SK-N-SH (cell line): ENCODE data around the gene APOO. TPM values are rescaled to one million over a fixed set of nuclear protein-coding genes. Genes with fewer than 3 reads are reported as not detected.
"Not testable (repeated sequence)": the region's sequence is repeated elsewhere in the genome, so short reads cannot be mapped to it uniquely, and the experiment has no call there.

Experiments
- CTCF ChIA-PET: fragments of 300-600, 350-600 bp; formaldehyde crosslinking; extraction: SDS; loops from one replicate; lab custom pipeline; 2021; lab: Yijun Ruan, JAX
- POLR2A ChIA-PET: fragments of 350-600 bp; sonication (Branson Sonifier 250); formaldehyde crosslinking; extraction: SDS; loops from one replicate; lab custom pipeline; 2020; ENCODE audit warnings: antibody characterized with exemption, inconsistent platforms; lab: Yijun Ruan, JAX
- DNase-seq: peaks from one replicate; pipeline ENCODE4 v3.0.0; 2012
- H2AFZ ChIP-seq: fragments of 200-600 bp; sonication (generic); 2 replicates; pipeline ENCODE4 v1.8.1; 2016; ENCODE audit warnings: antibody characterized with exemption, mild to moderate bottlenecking, low read depth
- H3F3A ChIP-seq: fragments of 200-600 bp; sonication (generic); replicated peaks from 2 replicates; pipeline ENCODE3; 2016; ENCODE audit warnings: antibody characterized with exemption, mild to moderate bottlenecking; ENCODE audit not compliant: insufficient read depth
- H3K27ac ChIP-seq, 2 experiments: fragments of 200-500 bp in 1 of 2; fragments of 200-600 bp in 1 of 2; sonication (Bioruptor generic) in 1 of 2; sonication (generic), shearing (Covaris generic) in 1 of 2; 2 replicates each; pipeline versions ENCODE4 v1.5.1 to v1.6.1; 2014 to 2016; ENCODE audit warnings: low read depth in 2 of 2, inconsistent platforms in 1 of 2, low read length in 1 of 2, mild to moderate bottlenecking in 1 of 2, mixed read lengths in 1 of 2
- H3K27me3 ChIP-seq: fragments of 200-600 bp; sonication (generic), shearing (Covaris generic); 2 replicates; pipeline ENCODE4 v1.6.1; 2016; ENCODE audit warnings: mixed run types; ENCODE audit not compliant: insufficient read depth
- H3K36me3 ChIP-seq, 2 experiments: fragments of 200-500 bp in 1 of 2; fragments of 200-600 bp in 1 of 2; sonication (Bioruptor generic) in 1 of 2; sonication (generic) in 1 of 2; replicated peaks in 1 of 2; 2 replicates each; pipeline versions ENCODE3 to v1.5.1; 2014 to 2016; ENCODE audit warnings: low read length in 1 of 2, mild to moderate bottlenecking in 1 of 2; ENCODE audit not compliant: insufficient read depth in 2 of 2, control insufficient read depth in 1 of 2
- H3K4me1 ChIP-seq, 2 experiments: fragments of 200-500 bp in 1 of 2; fragments of 200-600 bp in 1 of 2; sonication (Bioruptor generic) in 1 of 2; sonication (generic), shearing (Covaris generic) in 1 of 2; 2 replicates each; pipeline versions ENCODE4 v1.5.1 to v1.6.1; 2014 to 2016; ENCODE audit warnings: low read depth in 1 of 2, low read length in 1 of 2, mixed run types in 1 of 2; ENCODE audit not compliant: insufficient read depth in 2 of 2, control insufficient read depth in 1 of 2
- H3K4me2 ChIP-seq: fragments of 200-600 bp; sonication (generic), shearing (Covaris generic); 2 replicates; pipeline ENCODE4 v1.6.1; 2017; ENCODE audit warnings: mixed run types
- H3K4me3 ChIP-seq, 2 experiments: fragments of 200-500 bp in 1 of 2; fragments of 200-600 bp in 1 of 2; sonication (Bioruptor generic) in 1 of 2; sonication (generic), shearing (Covaris generic) in 1 of 2; 2 replicates each; pipeline versions ENCODE4 v1.5.1 to v1.8.1; 2014 to 2016; ENCODE audit warnings: low read depth in 2 of 2, inconsistent platforms in 1 of 2, low read length in 1 of 2, mild to moderate bottlenecking in 1 of 2, mixed read lengths in 1 of 2, moderate library complexity in 1 of 2
- H3K79me2 ChIP-seq: fragments of 200-600 bp; sonication (generic); 2 replicates; pipeline ENCODE4 v1.8.1; 2017; ENCODE audit warnings: mild to moderate bottlenecking; ENCODE audit not compliant: insufficient read depth
- H3K9ac ChIP-seq: fragments of 200-600 bp; sonication (generic); 2 replicates; pipeline ENCODE4 v1.6.1; 2017; ENCODE audit warnings: mixed run types
- H3K9me2 ChIP-seq: fragments of 200-600 bp; sonication (generic); 2 replicates; pipeline ENCODE4 v1.6.1; 2017; ENCODE audit warnings: mixed run types
- H3K9me3 ChIP-seq: fragments of 200-600 bp; sonication (generic); 2 replicates; pipeline ENCODE4 v1.6.1; 2017; ENCODE audit warnings: mixed run types, mild to moderate bottlenecking, moderate library complexity
- H4K20me1 ChIP-seq: fragments of 200-600 bp; sonication (generic); 2 replicates; pipeline ENCODE4 v1.6.1; 2017; ENCODE audit warnings: mild to moderate bottlenecking, mixed run types; ENCODE audit not compliant: insufficient read depth
- CHD2 ChIP-seq: fragments of 150-350 bp; IDR thresholded peaks from 2 replicates; pipeline ENCODE4 v1.6.1; 2018; ENCODE audit warnings: low read length; ENCODE audit not compliant: partially characterized antibody
- CTCF ChIP-seq: fragments of 200-600 bp; sonication (generic); IDR thresholded peaks from 2 replicates; pipeline ENCODE4 v1.6.1; 2017; ENCODE audit warnings: antibody characterized with exemption, mild to moderate bottlenecking, moderate library complexity
- ELF1 ChIP-seq: IDR thresholded peaks from 2 replicates; pipeline ENCODE4 v1.4.0; 2012
- EP300 ChIP-seq, 2 experiments: IDR thresholded peaks; 2 replicates each; pipeline versions ENCODE4 v1.4.0 to v1.6.1; 2012; ENCODE audit warnings: borderline replicate concordance in 1 of 2, low read depth in 1 of 2, low read length in 1 of 2
- FOSL2 ChIP-seq: IDR thresholded peaks from 2 replicates; pipeline ENCODE4 v1.4.0; 2012; ENCODE audit warnings: low read depth, mild to moderate bottlenecking, moderate library complexity, borderline replicate concordance
- FOXJ3 ChIP-seq: sonication (generic); formaldehyde crosslinking; IDR thresholded peaks from 2 replicates; pipeline ENCODE4 v1.5.1; 2020; ENCODE audit warnings: mild to moderate bottlenecking, missing genetic modification reagents
- JUND ChIP-seq: IDR thresholded peaks from 2 replicates; pipeline ENCODE4 v1.4.0; 2012
- MXI1 ChIP-seq: IDR thresholded peaks from 2 replicates; pipeline ENCODE4 v1.6.1; 2012; ENCODE audit warnings: mild to moderate bottlenecking, low read depth, low read length, improper control_type of control experiment
- PBX3 ChIP-seq: IDR thresholded peaks from 2 replicates; pipeline ENCODE4; 2012
- RAD21 ChIP-seq: IDR thresholded peaks from 2 replicates; pipeline ENCODE4 v1.6.1; 2012; ENCODE audit warnings: mild to moderate bottlenecking, low read length
- RFX5 ChIP-seq: IDR thresholded peaks from 2 replicates; pipeline ENCODE4 v1.6.1; 2012; ENCODE audit warnings: mild to moderate bottlenecking, improper control_type of control experiment, low read length
- RXRA ChIP-seq: IDR thresholded peaks from 2 replicates; pipeline ENCODE4 v1.4.0; 2012; ENCODE audit warnings: low read depth, mild to moderate bottlenecking, borderline replicate concordance
- SIN3A ChIP-seq: IDR thresholded peaks from 2 replicates; pipeline ENCODE4 v1.6.1; 2012; ENCODE audit warnings: low read depth, mild to moderate bottlenecking, low read length, moderate library complexity, borderline replicate concordance
- SMC3 ChIP-seq: IDR thresholded peaks from 2 replicates; pipeline ENCODE4 v1.6.1; 2012; ENCODE audit warnings: low read depth, low read length, improper control_type of control experiment
- TCF12 ChIP-seq: IDR thresholded peaks from 2 replicates; pipeline ENCODE4 v1.4.0; 2012
- TEAD4 ChIP-seq: IDR thresholded peaks from 2 replicates; pipeline ENCODE4 v1.4.0; 2012; ENCODE audit warnings: mild to moderate bottlenecking, borderline replicate concordance; ENCODE audit not compliant: insufficient read depth
- USF2 ChIP-seq: fragments of 150-350 bp; IDR thresholded peaks from 2 replicates; pipeline ENCODE4 v1.6.1; 2017; ENCODE audit warnings: antibody characterized with exemption, low read length, low read depth, borderline replicate concordance
- YY1 ChIP-seq: IDR thresholded peaks from 2 replicates; pipeline ENCODE4 v1.4.0; 2012; ENCODE audit warnings: low read depth, mild to moderate bottlenecking
- WGBS: methylation state at CpG from one replicate; pipeline ENCODE4 v1.1.6; 2017; ENCODE audit warnings: low lambda C conversion rate; 5-methylcytosine and 5-hydroxymethylcytosine counted together
- polyA plus RNA-seq, 3 experiments: library from polyadenylated mRNA; depleted of rRNA; stranded (reverse); fragments of >200 nt; gene quantifications; 2 replicates each; pipeline ENCODE4 v1.2.3, GENCODE V29; 2012

APOO gene
- polyA plus RNA-seq, 1 of the 3 experiments (the other 2 are of a cell fraction) = 22.0 TPM

GRCh38 chrX:23864742-23865326 is 42.9 kb downstream of the APOO start:
- Histone ChIP-seq H4K20me1 (no peaks in the 10 kb centered on the region), H3K79me2 (no peaks in the 10 kb centered on the region), H3K9ac (no peak overlapping the region), H2AFZ (no peak overlapping the region), H3K4me2 (no peak overlapping the region), H3K9me2 (no peaks in the 10 kb centered on the region), H3K9me3 (no peaks in the 10 kb centered on the region), H3F3A (no peaks in the 10 kb centered on the region), H3K4me3 (no peak overlapping the region), H3K27ac (no peak overlapping the region), H3K4me1 (no peaks in the 10 kb centered on the region), H3K27me3 (peaks cover 6% of the 10 kb centered on the region; the same call in 1 of the 2 replicates), H3K36me3 (no peaks in the 10 kb centered on the region)
- WGBS = 74% methylated on average over 2 of the region's 5 CpGs
- CTCF ChIA-PET = interaction anchor here (1.5 kb wide), 1 partner anchor 10 kb away, joined by 3 read pairs; no protein-coding TSS in a partner anchor
- no peak for DNase-seq
- POLR2A ChIA-PET = no interaction called here
- TF ChIP-seq ELF1 = no peak
- TF ChIP-seq SIN3A = no peak
- no peak for TF ChIP-seq CHD2
- no peak for TF ChIP-seq EP300 (IDR thresholded peaks at IDR 0.05; ENCODE audit: borderline replicate concordance in 1 of 2, low read depth in 1 of 2, low read length in 1 of 2)
- TF ChIP-seq FOSL2 = no peak
- no peak for TF ChIP-seq PBX3
- no peak for TF ChIP-seq JUND
- TF ChIP-seq USF2 = no peak
- TF ChIP-seq, all 33 proteins: peak for 0

- H3K4me2 ChIP-seq, H3K36me3 ChIP-seq, H3K9ac ChIP-seq, CTCF ChIA-PET, H3K27ac ChIP-seq, H4K20me1 ChIP-seq, H3K9me2 ChIP-seq, H3F3A ChIP-seq, POLR2A ChIA-PET, H3K9me3 ChIP-seq, H3K27me3 ChIP-seq, H2AFZ ChIP-seq, H3K4me3 ChIP-seq, H3K79me2 ChIP-seq, DNase-seq, H3K4me1 ChIP-seq: not testable (repeated sequence)
- WGBS = 58% methylated on average over 2 of the region's 2 CpGs
These were observed 45.8 kb downstream of the APOO start for GRCh38 chrX:23861952-23862351.

- POLR2A ChIA-PET = no interaction called here
- 61% methylated on average over 6 of the region's 6 CpGs for WGBS
- DNase-seq = no peak
- TF ChIP-seq TEAD4 = no peak
- TF ChIP-seq SMC3 = no peak
- no peak for TF ChIP-seq RXRA
- TF ChIP-seq CTCF = no peak
- no peak for TF ChIP-seq YY1
- TF ChIP-seq FOXJ3 (CRISPR knock-in tag) = no peak
- TF ChIP-seq USF2 = no peak
- no peak for TF ChIP-seq RFX5
- no peak for TF ChIP-seq RAD21
- TF ChIP-seq TCF12 = no peak
- no peak for TF ChIP-seq MXI1
These were observed 46.4 kb downstream of the APOO start for GRCh38 chrX:23861215-23861896.

More at GRCh38 chrX:23861215-23861896, 46.4 kb downstream of the APOO start:
- Histone ChIP-seq H3K9ac (no peak overlapping the region), H4K20me1 (no peaks in the 10 kb centered on the region), H3F3A (no peaks in the 10 kb centered on the region), H3K36me3 (no peaks in the 10 kb centered on the region), H3K4me3 (no peak overlapping the region), H3K9me3 (no peaks in the 10 kb centered on the region), H3K27me3 (peaks cover 4% of the 10 kb centered on the region; the same call in 1 of the 2 replicates), H2AFZ (no peak overlapping the region), H3K79me2 (no peaks in the 10 kb centered on the region), H3K4me2 (no peak overlapping the region), H3K9me2 (no peaks in the 10 kb centered on the region), H3K4me1 (no peaks in the 10 kb centered on the region), H3K27ac (no peak overlapping the region)
- CTCF ChIA-PET = no interaction called here
